GM12878 (cell line): ENCODE results near the gene ATG14. TPM values are rescaled to one million over a fixed set of nuclear protein-coding genes. Genes with fewer than 3 reads are reported as not detected.

ENCODE experiments used
- ATAC-seq: fragments of 200-7000 bp; cut with Tn5 transposase; 3 replicates; pipeline ENCODE4 v1.9.1; 2020; ENCODE audit warnings: mild to moderate bottlenecking, moderate library complexity
- BruUV-seq: library from RNA; stranded (reverse); fragments of 400-500 nt; replicated peaks from 2 replicates; lab custom pipeline; 2021; lab: Mats Ljungman, UMichigan
- CTCF ChIA-PET: fragments of 300-600 bp; sonication (Branson Sonifier 250); formaldehyde crosslinking; extraction: SDS; loops from one replicate; lab custom pipeline; 2021; ENCODE audit warnings: inconsistent platforms; lab: Yijun Ruan, JAX
- POLR2A ChIA-PET: fragments of 350-600 bp; formaldehyde crosslinking; extraction: SDS; loops from one replicate; lab custom pipeline; 2021; ENCODE audit warnings: inconsistent platforms; lab: Charles Lee
- RAD21 ChIA-PET: fragments of 300-600 bp; sonication (Branson Sonifier 250); formaldehyde crosslinking; loops from one replicate; lab custom pipeline; 2023; ENCODE audit warnings: antibody characterized with exemption; ENCODE audit not compliant: unreplicated experiment; lab: Charles Lee
- SMC1A ChIA-PET: fragments of 300-600 bp; sonication (Branson Sonifier 250); formaldehyde crosslinking; loops from one replicate; lab custom pipeline; 2023; ENCODE audit not compliant: unreplicated experiment, uncharacterized antibody; lab: Charles Lee
- DNase-seq: peaks from one replicate; pipeline ENCODE4 v3.0.0-alpha.2; 2011; ENCODE audit warnings: low read depth, low spot score
- FAIRE-seq: peaks from 3 replicates; lab custom pipeline; 2011; peaks lifted over from hg19 to GRCh38; lab: Jason Lieb, UNC
- H2AFZ ChIP-seq: 2 replicates; pipeline ENCODE4 v1.6.0; 2011; ENCODE audit warnings: low read depth, low read length, control low read depth; ENCODE audit not compliant: control insufficient read depth
- H3K27ac ChIP-seq: 2 replicates; pipeline ENCODE4 v1.5.1; 2011; ENCODE audit warnings: control low read depth; ENCODE audit not compliant: control insufficient read depth, insufficient read depth
- H3K27me3 ChIP-seq, 2 experiments: replicated peaks in 1 of 2; 2 replicates each; pipeline versions ENCODE4 v1.6.0 to v1.6.1; 2011; ENCODE audit warnings: low read length in 1 of 2; ENCODE audit not compliant: control insufficient read depth in 2 of 2, insufficient read depth in 2 of 2
- H3K36me3 ChIP-seq, 2 experiments: 2 replicates each; pipeline ENCODE4 v1.5.1; 2011; ENCODE audit warnings: low read length in 1 of 2; ENCODE audit not compliant: control insufficient read depth in 2 of 2, insufficient read depth in 2 of 2
- H3K4me1 ChIP-seq: 2 replicates; pipeline ENCODE4 v1.6.1; 2011; ENCODE audit warnings: mild to moderate bottlenecking, low read length, moderate library complexity, mixed read lengths; ENCODE audit not compliant: control insufficient read depth, insufficient read depth
- H3K4me2 ChIP-seq: 2 replicates; pipeline ENCODE4 v1.6.0; 2011; ENCODE audit warnings: control low read depth; ENCODE audit not compliant: control insufficient read depth, insufficient read depth
- H3K4me3 ChIP-seq: fragments of 200-600 bp; sonication (generic); 2 replicates; pipeline ENCODE4 v1.5.1; 2016
- H3K79me2 ChIP-seq: 2 replicates; pipeline ENCODE4 v1.6.0; 2011; ENCODE audit warnings: low read length; ENCODE audit not compliant: control insufficient read depth, insufficient read depth
- H3K9ac ChIP-seq: 2 replicates; pipeline ENCODE4 v1.8.0; 2011; ENCODE audit warnings: low read length, control low read depth, mixed read lengths; ENCODE audit not compliant: control insufficient read depth, insufficient read depth
- H3K9me3 ChIP-seq: replicated peaks from 3 replicates; pipeline ENCODE4 v1.5.1; 2011; ENCODE audit warnings: mild to moderate bottlenecking, low read length; ENCODE audit not compliant: control insufficient read depth, insufficient read depth
- H4K20me1 ChIP-seq: 2 replicates; pipeline ENCODE4 v1.6.0; 2011; ENCODE audit not compliant: control insufficient read depth, insufficient read depth
- CHD2 ChIP-seq: IDR thresholded peaks from 2 replicates; pipeline ENCODE4 v1.6.1; 2011; ENCODE audit warnings: low read depth, low read length, improper control_type of control experiment, borderline replicate concordance
- NFIC ChIP-seq: IDR thresholded peaks from 2 replicates; pipeline ENCODE4 v1.6.1; 2012; ENCODE audit warnings: low read depth, mild to moderate bottlenecking, inconsistent platforms, low read length, moderate library complexity
- NFYB ChIP-seq: IDR thresholded peaks from 2 replicates; pipeline ENCODE4 v1.6.1; 2011; ENCODE audit warnings: low read depth, mild to moderate bottlenecking, low read length, improper control_type of control experiment, moderate library complexity; ENCODE audit not compliant: insufficient read depth
- SRF ChIP-seq, 2 experiments: IDR thresholded peaks; 2 replicates each; pipeline ENCODE4 v1.6.1; 2011; ENCODE audit warnings: low read depth in 2 of 2, low read length in 2 of 2, mild to moderate bottlenecking in 1 of 2, moderate library complexity in 1 of 2
- WGBS: methylation state at CpG from one replicate; pipeline ENCODE4 v1.1.6; 2016; ENCODE audit warnings: low lambda C conversion rate; ENCODE audit not compliant: insufficient replicate concordance, insufficient coverage; ENCODE audit errors: missing lambda C conversion rate; 5-methylcytosine and 5-hydroxymethylcytosine counted together
- in situ Hi-C: fragments of 300-500 bp; cut with MboI; formaldehyde crosslinking; loops from 9 replicates; pipeline ENCODE4 v1.14.3; 2018; ENCODE audit warnings: mixed read lengths
- intact Hi-C: fragments of 100-400 bp; cut with micrococcal nuclease; formaldehyde crosslinking; loops from one replicate; pipeline ENCODE4 v1.14.2; 2022; ENCODE audit not compliant: unreplicated experiment
- polyA plus RNA-seq, 11 experiments: library from polyadenylated mRNA; depleted of rRNA in 4 of 11; unstranded in 6 of 11; stranded (reverse) in 5 of 11; fragments of >200 nt; fragmentation: Nextera tagmentation in 4 of 11; fragmentation: Illumina TruSeq in 1 of 11; extraction: Ambion mirVana in 4 of 11; extraction: Trizol in 1 of 11; gene quantifications; 1 replicate in 1 of 11; 2 replicates in 10 of 11; pipeline versions ENCODE4 v1.2.1 to v1.2.3, GENCODE V29; 2011 to 2016; ENCODE audit warnings: inconsistent platforms in 2 of 11, missing spikeins in 2 of 11, low read depth in 1 of 11
- total RNA-seq, 4 experiments: library from RNA; depleted of rRNA in 3 of 4; stranded (reverse); fragments of >200 nt in 3 of 4; fragmentation: Illumina TruSeq in 1 of 4; extraction: Trizol in 1 of 4; gene quantifications; 2 replicates each; pipeline versions ENCODE4 v1.2.1 to v1.2.3, GENCODE V29; 2013 to 2021
- TF ChIP-seq, protein P1 (sequence below): IDR thresholded peaks from 2 replicates; pipeline ENCODE4 v1.6.1; 2012; ENCODE audit warnings: low read length, inconsistent platforms

The ATG14 gene
- total and polyA plus RNA-seq, 10 of the 15 experiments (the other 5 are each of a cell fraction or from before 2014, with no cell fraction given), result 1.1 to 6.4 (median 5.0) TPM

DNA sequence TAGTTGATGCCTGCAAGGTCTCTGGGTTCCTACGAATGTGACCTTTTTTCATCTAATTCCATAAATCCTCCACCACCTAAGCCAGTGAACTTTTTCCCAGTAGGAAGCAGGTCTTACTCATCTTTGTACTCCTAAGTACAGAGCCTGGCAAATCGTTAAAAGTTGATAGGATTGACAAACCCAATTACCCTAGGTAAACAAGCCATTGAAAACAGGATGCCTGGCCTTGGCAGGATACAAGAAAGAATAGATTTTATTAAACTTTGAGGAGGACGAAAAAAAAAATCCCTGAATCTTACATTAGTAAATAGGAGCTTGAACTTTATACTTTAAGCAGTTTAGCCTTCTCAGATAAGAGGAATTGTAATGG is 23.2 kb upstream of the ATG14 start:
- ATAC-seq (no peak), DNase-seq (no peak), FAIRE-seq (no peak)
- Histone ChIP-seq H3K9me3 (no peaks in the 10 kb centered on the region), H3K36me3 (no peaks in the 10 kb centered on the region), H3K4me3 (no peak overlapping the region), H2AFZ (no peak overlapping the region), H3K27ac (no peak overlapping the region), H3K27me3 (no peaks in the 10 kb centered on the region), H3K9ac (no peak overlapping the region), H4K20me1 (no peaks in the 10 kb centered on the region), H3K79me2 (no peaks in the 10 kb centered on the region), H3K4me1 (peaks cover 3% of the 10 kb centered on the region; the same call in 1 of the 2 replicates), H3K4me2 (no peak overlapping the region)
- no TSS peak for BruUV-seq
- TF ChIP-seq CHD2 (no peak), NFIC (no peak), SRF (IDR thresholded peaks at IDR 0.05; ENCODE audit: low read depth in 2 of 2, low read length in 2 of 2) (no peak), NFYB (no peak)
- TF ChIP-seq, protein P1, sequence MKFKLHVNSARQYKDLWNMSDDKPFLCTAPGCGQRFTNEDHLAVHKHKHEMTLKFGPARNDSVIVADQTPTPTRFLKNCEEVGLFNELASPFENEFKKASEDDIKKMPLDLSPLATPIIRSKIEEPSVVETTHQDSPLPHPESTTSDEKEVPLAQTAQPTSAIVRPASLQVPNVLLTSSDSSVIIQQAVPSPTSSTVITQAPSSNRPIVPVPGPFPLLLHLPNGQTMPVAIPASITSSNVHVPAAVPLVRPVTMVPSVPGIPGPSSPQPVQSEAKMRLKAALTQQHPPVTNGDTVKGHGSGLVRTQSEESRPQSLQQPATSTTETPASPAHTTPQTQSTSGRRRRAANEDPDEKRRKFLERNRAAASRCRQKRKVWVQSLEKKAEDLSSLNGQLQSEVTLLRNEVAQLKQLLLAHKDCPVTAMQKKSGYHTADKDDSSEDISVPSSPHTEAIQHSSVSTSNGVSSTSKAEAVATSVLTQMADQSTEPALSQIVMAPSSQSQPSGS, result no peak
- intact Hi-C loops (no loop called here), in situ Hi-C loops (loop anchor here (5.0 kb wide), 1 partner anchor 908 kb away; no protein-coding TSS in a partner anchor)
- ChIA-PET POLR2A (no interaction called here), RAD21 (interaction anchor here (0.6 to 1.1 kb wide), 3 partner anchors 34 to 164 kb away, joined by 3 read pairs; partner anchors contain the start of gene FBXO34), SMC1A (interaction anchor here (0.7 to 2.1 kb wide), 6 partner anchors 9 to 1040 kb away, joined by 3 to 5 read pairs (median 3); no protein-coding TSS in a partner anchor), CTCF (interaction anchor here (0.7 to 2.0 kb wide), 9 partner anchors 9 to 1040 kb away, joined by 3 to 8 read pairs (median 4); no protein-coding TSS in a partner anchor)
- WGBS, result 17% methylated on average over 3 of the region's 3 CpGs
